MM.1S (cell line): Measurements from ENCODE around the gene PCDHGA11.

Source experiments
- CTCF ChIP-seq: fragments of 300-600 bp; sonication (generic); IDR thresholded peaks from 2 replicates; pipeline ENCODE4 v1.5.1; 2016; ENCODE audit warnings: antibody characterized with exemption, low read length, mixed read lengths
- EZH2 ChIP-seq: fragments of 300-600 bp; sonication (generic); optimal IDR thresholded peaks from 2 replicates; pipeline ENCODE3; 2017; ENCODE audit warnings: low read depth, mild to moderate bottlenecking, antibody characterized with exemption, low read length, mixed read lengths

- no peak for TF ChIP-seq CTCF
- TF ChIP-seq EZH2, result no peak
Observed at GRCh38 chr5:141434006-141434405, 13.2 kb downstream of the PCDHGA11 start.
